22Rv1 (cell line): ENCODE data around the gene LAMC1.

Experiments
- ZFX ChIP-seq: fragments of 450-650 bp; IDR thresholded peaks from 2 replicates; pipeline ENCODE4 v1.6.1; 2017; ENCODE audit warnings: antibody characterized with exemption, borderline replicate concordance
- TF ChIP-seq, protein P1 (sequence below): fragments of 450-650 bp; IDR thresholded peaks from 2 replicates; pipeline ENCODE4 v1.5.1; 2017; ENCODE audit warnings: mild to moderate bottlenecking

DNA sequence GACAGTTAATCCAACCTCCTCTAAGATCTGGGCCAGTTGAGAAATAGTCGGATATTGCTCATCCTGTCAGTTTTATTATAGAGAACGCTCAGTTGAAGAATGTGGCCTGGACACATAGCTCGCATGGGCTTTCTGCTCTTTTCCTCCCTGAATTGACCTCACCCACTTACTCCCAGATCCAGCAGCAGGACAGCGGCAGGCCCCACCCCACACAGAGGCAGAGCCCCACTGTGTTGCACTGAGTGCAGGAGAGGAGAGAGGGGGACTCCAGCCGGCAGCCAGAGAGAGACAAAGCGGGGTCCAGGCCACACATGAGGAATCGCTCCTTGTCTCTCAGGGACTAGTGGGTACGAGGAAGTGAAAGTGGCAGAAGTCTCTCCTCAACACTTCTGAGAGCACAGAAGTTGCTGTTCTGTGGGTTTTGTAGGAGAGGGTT, 78.6 kb downstream of the LAMC1 start:
- TF ChIP-seq, protein P1, sequence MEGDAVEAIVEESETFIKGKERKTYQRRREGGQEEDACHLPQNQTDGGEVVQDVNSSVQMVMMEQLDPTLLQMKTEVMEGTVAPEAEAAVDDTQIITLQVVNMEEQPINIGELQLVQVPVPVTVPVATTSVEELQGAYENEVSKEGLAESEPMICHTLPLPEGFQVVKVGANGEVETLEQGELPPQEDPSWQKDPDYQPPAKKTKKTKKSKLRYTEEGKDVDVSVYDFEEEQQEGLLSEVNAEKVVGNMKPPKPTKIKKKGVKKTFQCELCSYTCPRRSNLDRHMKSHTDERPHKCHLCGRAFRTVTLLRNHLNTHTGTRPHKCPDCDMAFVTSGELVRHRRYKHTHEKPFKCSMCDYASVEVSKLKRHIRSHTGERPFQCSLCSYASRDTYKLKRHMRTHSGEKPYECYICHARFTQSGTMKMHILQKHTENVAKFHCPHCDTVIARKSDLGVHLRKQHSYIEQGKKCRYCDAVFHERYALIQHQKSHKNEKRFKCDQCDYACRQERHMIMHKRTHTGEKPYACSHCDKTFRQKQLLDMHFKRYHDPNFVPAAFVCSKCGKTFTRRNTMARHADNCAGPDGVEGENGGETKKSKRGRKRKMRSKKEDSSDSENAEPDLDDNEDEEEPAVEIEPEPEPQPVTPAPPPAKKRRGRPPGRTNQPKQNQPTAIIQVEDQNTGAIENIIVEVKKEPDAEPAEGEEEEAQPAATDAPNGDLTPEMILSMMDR = no peak
- no peak for TF ChIP-seq ZFX
